ENCODE results near the gene CACNA1C. TPM values are rescaled to one million over a fixed set of nuclear protein-coding genes. Genes with fewer than 3 reads are reported as not detected.

The CACNA1C gene
- total RNA-seq, 4 donors from 2014 or later: 1.4 to 3.7 (median 2.2) TPM

DNA sequence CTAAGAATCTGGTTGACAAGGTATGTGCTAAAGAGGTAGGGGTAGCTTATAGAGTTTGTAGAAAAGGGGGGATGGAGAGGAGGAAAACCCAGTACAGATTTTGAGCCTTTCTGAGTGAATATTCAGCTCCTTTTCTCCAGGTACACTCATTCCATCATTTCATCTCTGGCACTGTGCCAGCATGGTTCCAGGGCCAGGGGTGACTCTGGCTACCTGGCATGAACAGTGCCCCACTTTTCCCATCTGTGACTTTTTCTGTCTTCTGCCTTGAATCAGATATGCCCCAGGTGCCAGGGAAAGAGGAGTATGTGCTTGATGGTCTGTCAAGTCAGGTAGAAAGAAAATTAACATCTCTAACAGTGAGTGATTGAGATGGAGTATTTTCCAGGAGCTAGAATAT lies 175.7 kb downstream of the CACNA1C start:
- no peaks in the 10 kb centered on the region for H3K9me3 ChIP-seq
- TF ChIP-seq EP300 (IDR thresholded peaks at IDR 0.05) (no peak), POLR2A (IDR thresholded peaks at IDR 0.05) (no peak), POLR2AphosphoS5 (IDR thresholded peaks at IDR 0.05) (no peak)
- TF ChIP-seq, protein P1, sequence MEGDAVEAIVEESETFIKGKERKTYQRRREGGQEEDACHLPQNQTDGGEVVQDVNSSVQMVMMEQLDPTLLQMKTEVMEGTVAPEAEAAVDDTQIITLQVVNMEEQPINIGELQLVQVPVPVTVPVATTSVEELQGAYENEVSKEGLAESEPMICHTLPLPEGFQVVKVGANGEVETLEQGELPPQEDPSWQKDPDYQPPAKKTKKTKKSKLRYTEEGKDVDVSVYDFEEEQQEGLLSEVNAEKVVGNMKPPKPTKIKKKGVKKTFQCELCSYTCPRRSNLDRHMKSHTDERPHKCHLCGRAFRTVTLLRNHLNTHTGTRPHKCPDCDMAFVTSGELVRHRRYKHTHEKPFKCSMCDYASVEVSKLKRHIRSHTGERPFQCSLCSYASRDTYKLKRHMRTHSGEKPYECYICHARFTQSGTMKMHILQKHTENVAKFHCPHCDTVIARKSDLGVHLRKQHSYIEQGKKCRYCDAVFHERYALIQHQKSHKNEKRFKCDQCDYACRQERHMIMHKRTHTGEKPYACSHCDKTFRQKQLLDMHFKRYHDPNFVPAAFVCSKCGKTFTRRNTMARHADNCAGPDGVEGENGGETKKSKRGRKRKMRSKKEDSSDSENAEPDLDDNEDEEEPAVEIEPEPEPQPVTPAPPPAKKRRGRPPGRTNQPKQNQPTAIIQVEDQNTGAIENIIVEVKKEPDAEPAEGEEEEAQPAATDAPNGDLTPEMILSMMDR (IDR thresholded peaks at IDR 0.05): no peak
- H3K36me3 ChIP-seq: no peaks in the 10 kb centered on the region
- H3K4me1 ChIP-seq: peaks cover 3% of the 10 kb centered on the region
- DNase-seq (ENCODE audit: low spot score in 2 of 2): no peak
- peaks cover 6% of the 10 kb centered on the region for H3K27me3 ChIP-seq
- no peak overlapping the region for H3K4me3 ChIP-seq
- H3K27ac ChIP-seq: no peak overlapping the region

GRCh38 chr12:2229661-2230539 lies 177.1 kb downstream of the CACNA1C start:
- Histone ChIP-seq H3K27me3 (peaks cover 6% of the 10 kb centered on the region), H3K4me1 (peaks cover 3% of the 10 kb centered on the region), H3K9me3 (no peaks in the 10 kb centered on the region), H3K27ac (no peak overlapping the region), H3K36me3 (no peaks in the 10 kb centered on the region), H3K4me3 (no peak overlapping the region)
- 71% methylated on average over 36 of the region's 61 CpGs for WGBS
- no peak for DNase-seq (ENCODE audit: low spot score in 2 of 2)
- no peak for TF ChIP-seq EP300 (IDR thresholded peaks at IDR 0.05)
- no peak for TF ChIP-seq POLR2A (IDR thresholded peaks at IDR 0.05)
- no peak for TF ChIP-seq POLR2AphosphoS5 (IDR thresholded peaks at IDR 0.05)
- TF ChIP-seq, protein P1 (IDR thresholded peaks at IDR 0.05): no peak

GRCh38 chr12:2231011-2231595 lies 178.3 kb downstream of the CACNA1C start:
- Histone ChIP-seq H3K27me3 (peaks cover 6% of the 10 kb centered on the region), H3K27ac (no peak overlapping the region), H3K36me3 (no peaks in the 10 kb centered on the region), H3K9me3 (no peaks in the 10 kb centered on the region), H3K4me1 (peaks cover 3% of the 10 kb centered on the region), H3K4me3 (no peak overlapping the region)
- WGBS: 76% methylated on average over 7 of the region's 7 CpGs
- TF ChIP-seq, protein P1 (IDR thresholded peaks at IDR 0.05): no peak
- TF ChIP-seq POLR2A (IDR thresholded peaks at IDR 0.05): no peak
- TF ChIP-seq POLR2AphosphoS5 (IDR thresholded peaks at IDR 0.05): no peak
- TF ChIP-seq EP300 (IDR thresholded peaks at IDR 0.05): no peak
- no peak for DNase-seq (ENCODE audit: low spot score in 2 of 2)

- H3K27ac ChIP-seq: no peak overlapping the region
- H3K9me3 ChIP-seq: no peaks in the 10 kb centered on the region
- 49% methylated on average over 3 of the region's 3 CpGs for WGBS
- H3K4me1 ChIP-seq: peaks cover 3% of the 10 kb centered on the region
- DNase-seq (ENCODE audit: low spot score in 2 of 2): no peak
- H3K27me3 ChIP-seq: peaks cover 6% of the 10 kb centered on the region
- TF ChIP-seq, protein P1 (IDR thresholded peaks at IDR 0.05): no peak
- TF ChIP-seq POLR2A (IDR thresholded peaks at IDR 0.05): no peak
- no peak for TF ChIP-seq EP300 (IDR thresholded peaks at IDR 0.05)
- H3K4me3 ChIP-seq: no peak overlapping the region
- no peaks in the 10 kb centered on the region for H3K36me3 ChIP-seq
These were observed 179.2 kb downstream of the CACNA1C start for GRCh38 chr12:2231956-2232355.

- WGBS: 87% methylated on average over 3 of the region's 3 CpGs
These were observed 180.2 kb downstream of the CACNA1C start for GRCh38 chr12:2233034-2233433.

More at GRCh38 chr12:2233034-2233433, 180.2 kb downstream of the CACNA1C start:
- TF ChIP-seq, protein P1 (IDR thresholded peaks at IDR 0.05): no peak
- TF ChIP-seq POLR2AphosphoS5 (IDR thresholded peaks at IDR 0.05) (no peak), EP300 (IDR thresholded peaks at IDR 0.05) (no peak), POLR2A (IDR thresholded peaks at IDR 0.05) (no peak)
- Histone ChIP-seq H3K36me3 (no peaks in the 10 kb centered on the region), H3K4me3 (no peak overlapping the region), H3K4me1 (peaks cover 3% of the 10 kb centered on the region), H3K27me3 (peaks cover 6% of the 10 kb centered on the region), H3K27ac (no peak overlapping the region), H3K9me3 (no peaks in the 10 kb centered on the region)
- no peak for DNase-seq (ENCODE audit: low spot score in 2 of 2)

All from suprapubic skin (tissue), 4 donors.